A204.1 (cell line): ENCODE data around the gene S100A16.
"Not testable (repeated sequence)": the region's sequence is repeated elsewhere in the genome, so short reads cannot be mapped to it uniquely, and the experiment has no call there.

ENCODE experiments used
- FAIRE-seq: peaks from 2 replicates; lab custom pipeline; 2012; peaks lifted over from hg19 to GRCh38; lab: Jason Lieb, UNC

The S100A16 gene

DNA sequence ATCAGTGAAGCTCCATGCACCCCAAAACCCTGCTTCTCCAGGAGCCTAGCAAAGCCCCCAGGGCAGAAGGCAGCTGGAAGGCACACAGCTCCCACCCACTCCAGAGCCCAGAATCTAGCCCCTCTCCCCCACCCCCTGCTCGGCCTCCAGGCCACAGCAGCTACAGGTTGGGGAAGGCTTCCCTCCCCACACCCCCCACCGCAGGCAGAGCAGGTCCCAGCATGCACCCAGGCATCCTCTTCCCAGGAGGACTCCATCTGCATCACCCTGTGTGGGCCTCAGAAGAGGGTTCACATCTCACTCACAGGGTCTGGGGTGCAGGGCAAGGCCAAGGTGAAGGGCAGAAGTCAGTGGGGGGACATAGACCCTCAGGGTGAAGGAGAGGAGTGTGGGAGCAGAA is 2.5 kb upstream of the S100A16 start:
- FAIRE-seq = no peak

DNA sequence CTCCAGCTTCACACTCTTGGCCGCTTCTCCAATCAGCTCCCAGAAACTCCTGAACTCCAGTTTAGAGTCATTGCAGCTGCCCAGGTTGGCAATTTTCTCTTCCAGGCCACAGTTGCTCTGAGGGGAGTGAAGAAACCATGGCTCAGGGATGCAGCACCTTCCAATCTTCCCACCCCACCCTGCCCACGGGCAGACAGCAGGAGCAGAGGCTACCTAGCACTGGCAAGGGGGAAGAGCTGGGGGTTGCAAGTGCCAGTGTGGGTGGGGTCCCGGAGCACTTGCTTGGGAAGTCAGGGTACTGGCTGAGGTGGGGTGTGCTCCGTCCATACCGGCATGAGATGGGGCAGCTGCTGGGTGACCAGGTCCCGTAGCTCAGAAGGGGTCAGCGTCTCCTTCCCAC is 2.0 kb upstream of the S100A16 start:
- no peak for FAIRE-seq

DNA sequence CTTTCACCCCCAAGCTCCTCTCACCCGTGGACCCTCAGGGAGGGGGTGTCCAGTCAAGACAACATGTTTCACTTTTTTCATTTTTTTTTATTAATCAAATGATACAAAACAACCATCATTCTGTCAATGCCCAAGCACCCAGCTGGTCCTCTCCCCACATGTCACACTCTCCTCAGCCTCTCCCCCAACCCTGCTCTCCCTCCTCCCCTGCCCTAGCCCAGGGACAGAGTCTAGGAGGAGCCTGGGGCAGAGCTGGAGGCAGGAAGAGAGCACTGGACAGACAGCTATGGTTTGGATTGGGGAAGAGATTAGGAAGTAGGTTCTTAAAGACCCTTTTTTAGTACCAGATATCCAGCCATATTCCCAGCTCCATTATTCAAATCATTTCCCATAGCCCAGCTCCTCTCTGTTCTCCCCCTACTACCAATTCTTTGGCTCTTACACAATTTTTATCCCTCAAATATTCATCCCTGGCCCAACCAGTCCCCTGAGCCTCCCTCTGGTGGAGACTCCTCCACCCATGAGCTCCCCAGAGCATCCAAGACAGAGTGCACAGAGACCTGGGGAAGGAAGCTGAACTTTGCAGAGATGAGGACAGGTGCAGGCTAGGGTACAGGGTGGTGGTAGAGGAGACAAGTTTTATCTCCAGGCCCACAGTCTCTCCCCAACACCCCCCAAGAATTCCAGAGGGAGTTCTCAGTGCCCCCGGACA is 1.4 kb upstream of the S100A16 start:
- no peak for FAIRE-seq

DNA sequence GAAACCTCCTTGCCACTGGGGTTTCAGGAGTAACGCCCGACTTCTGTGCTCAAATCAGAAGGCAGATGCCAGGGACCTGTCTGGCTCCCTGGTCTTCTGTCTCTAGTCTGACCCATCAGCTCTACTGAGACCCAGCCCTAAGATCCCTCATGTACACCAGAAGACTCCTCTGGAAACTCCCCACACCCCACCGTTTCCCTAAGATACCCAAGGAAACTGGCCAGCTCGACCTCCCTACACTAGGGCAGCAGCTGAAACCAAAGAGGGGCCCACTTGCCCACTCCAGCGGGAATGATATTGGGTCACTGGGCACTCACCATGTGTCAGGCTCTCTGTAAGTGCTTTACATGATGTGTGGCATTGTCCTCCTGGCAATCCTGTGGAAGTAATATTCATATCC is 469 bp upstream of the S100A16 start:
- no peak for FAIRE-seq

DNA sequence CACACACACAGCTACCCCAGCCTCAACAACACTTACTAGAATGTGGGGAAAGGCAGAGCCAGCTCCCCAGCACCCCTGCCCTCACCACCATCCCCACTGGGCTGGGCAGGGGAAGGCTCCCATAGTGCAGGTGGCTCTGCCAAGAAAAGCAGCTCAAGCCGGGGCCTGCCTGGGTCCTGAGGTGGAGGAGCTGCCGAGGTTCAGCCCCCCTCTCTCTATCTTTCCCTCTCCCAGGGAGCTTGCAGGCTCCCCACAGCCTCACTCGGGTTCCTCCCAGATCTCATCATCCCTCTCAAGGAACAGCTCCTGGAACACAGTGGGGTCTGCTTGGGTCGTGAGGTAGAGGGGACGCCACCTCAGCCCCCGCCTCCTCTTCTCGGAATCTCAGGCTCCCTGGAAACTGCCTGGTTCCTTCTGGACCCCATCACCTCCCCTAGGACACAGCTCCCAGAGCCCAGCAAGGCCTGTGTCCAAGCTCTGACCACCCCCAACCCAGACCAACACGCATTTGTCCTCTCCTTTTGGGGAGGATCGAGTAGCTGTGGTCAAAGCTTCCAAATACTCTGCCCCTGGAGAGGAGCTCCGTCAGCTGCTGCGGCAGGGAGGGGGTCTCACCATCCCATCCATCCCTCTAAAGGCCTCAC is 704 bp downstream of the S100A16 start:
- FAIRE-seq = no peak

DNA sequence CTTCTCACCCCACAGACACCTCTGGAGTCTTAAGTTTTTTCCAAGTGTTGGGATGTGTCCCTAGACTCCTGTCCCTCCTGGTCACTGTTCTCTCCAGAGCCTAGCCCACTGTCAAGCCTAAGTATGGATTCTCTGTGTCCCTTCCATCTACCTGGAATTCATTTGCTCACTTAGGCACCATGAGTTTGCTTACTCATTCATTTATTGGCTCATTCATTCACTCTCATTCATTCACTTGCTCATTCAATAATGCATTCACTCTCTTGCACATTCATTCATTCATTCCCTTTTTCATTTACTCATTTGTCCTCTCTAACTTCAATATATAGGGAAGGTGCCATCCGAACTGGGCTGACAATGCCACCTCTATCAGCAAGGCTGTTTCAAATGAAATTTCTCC is 1.6 kb downstream of the S100A16 start:
- FAIRE-seq = no peak

DNA sequence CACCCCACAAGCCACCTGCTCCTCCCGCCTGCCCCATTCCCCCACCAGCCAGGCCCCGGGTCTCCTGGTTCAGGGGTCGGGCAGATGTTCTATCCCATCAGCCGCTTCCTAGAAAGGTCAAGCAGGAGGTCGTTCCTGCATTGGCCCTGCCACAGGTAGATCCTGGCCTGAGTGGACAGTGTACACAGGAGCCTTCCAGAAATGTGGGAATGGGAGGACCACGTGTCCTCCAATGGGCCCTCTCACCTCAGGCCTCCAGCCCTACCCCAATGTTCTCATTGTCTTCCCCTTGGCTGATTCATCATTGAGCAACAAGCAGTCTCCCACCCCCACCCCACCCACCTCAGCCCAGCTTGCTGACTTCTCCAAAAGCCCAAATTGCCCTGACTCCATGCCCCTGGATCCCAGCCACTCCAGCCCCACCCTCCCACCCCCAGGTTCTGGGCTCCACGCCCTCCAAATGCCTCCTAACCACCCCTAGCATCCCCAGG is 2.1 kb downstream of the S100A16 start:
- FAIRE-seq = no peak

DNA sequence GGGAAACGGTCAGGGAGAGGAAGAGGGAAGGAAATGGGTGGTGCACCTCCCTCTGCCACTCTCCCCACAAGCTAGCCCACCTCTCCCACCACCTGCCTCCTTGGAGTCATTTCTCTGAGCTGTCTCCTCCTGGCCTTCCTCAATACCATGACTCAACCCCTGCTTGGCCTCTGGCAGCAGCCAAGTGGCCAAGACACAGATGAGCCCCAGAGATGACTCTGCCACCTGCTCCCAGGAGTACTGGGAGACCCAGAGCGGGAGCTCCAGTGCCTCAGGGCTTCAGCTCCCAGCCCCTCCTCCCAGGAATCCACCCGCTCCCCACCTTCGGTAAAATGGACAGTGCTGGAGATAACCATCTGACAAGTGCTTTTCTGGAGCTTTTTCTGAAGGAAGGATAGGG is 2.6 kb downstream of the S100A16 start:
- no peak for FAIRE-seq

DNA sequence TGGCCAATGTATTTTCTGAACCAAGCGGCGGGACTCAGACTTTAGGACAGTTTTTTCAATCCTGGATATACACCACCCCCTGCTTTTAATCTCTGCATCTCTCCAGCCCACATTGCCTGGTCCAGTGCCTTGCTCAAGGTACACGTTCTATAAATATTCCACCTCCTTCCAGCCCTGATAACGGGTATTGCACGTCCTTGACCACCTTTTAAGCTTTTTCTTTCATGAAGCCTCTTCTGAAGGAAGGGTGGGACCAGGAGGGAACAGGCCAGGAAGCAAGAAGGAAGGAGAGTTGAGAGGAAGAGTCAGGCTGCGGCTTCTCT is 3.4 kb downstream of the S100A16 start:
- no peak for FAIRE-seq

DNA sequence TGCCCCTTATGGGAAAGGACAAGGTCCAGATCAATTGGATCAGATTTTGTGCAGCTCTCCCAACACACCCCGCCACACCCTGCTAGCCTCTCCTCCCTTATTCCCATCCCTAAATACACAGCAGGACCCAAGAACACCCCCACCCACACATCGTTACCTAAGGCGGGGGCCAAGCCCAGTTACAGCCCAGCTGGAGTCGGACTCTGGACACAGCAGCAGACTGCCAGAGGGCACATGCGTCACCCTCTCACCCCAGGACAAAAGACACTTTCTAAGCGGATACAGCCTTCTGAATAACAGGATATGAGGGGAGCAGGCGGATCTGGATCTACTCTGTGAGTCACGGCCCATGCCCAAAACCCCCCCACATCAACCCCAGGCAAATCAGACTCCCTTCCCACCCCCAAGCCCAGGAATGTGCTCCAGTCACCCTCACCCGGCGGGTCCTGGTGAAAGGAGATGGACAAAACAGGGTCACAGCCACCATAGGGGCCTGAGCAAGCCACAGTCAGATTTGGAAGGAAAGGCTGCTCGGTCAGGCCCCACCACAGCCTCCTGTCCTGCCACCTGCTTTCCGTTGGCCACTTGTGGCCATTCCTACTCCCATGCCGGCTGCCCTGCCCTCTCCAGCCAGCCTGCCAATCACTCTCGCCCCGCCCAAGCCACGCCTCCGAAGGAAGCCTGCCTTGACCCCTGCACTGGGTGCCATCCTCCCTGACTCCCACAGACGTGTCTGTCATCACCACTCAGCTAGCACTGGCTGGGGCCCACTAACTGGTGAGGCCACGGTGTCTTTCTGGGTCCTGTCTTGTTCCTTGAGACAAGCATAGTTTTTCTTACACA is 4.0 kb downstream of the S100A16 start:
- no peak for FAIRE-seq

DNA sequence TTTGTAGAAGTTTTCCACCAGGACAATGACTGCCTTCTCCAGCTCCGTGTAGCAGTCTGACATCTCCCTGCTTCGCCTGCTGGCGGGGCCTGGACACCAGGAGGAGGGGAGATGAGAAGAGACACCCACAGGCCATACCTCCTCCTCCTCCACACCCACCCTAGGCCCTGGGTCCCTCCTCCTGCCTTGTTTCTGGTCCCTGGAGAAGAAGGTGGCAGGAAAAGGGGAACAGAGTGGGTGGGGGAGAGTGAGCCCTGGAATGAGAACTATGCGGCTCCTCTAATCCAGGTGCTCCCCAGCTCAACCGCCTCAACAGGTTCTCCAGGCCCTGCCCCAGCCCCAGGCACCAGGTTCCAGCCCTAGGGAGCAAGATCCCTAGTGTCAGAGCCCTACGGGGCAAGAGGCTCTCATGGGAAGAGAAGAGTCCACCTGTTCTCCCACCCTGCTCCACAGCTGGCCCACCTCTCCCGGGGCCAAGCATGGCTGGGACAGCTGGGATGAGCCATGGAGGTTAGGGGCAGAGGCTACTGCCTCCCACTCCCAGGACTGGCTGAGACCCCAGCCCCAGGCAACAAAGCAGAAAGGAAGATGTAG is 4.8 kb downstream of the S100A16 start:
- FAIRE-seq = no peak

DNA sequence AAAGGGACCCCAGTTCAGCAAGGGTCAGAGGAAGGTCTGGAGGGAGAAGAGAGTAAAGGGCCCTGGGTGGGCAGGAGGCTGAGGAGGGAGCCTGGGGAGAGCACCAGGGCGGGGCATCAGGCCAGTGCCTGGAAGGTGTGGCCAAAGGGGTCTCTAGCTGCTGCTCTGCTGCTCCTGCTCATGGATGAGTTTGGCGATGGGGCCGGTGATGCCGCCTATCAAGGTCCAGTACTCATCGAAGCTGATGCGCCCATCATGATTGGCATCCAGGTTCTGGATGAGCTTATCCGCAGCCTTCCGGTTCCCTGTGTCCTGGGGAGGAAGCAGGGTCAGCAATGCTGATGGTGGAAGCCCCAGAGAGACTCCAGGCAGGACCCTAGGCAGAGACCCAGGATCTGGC is 5.6 kb downstream of the S100A16 start:
- FAIRE-seq = no peak

DNA sequence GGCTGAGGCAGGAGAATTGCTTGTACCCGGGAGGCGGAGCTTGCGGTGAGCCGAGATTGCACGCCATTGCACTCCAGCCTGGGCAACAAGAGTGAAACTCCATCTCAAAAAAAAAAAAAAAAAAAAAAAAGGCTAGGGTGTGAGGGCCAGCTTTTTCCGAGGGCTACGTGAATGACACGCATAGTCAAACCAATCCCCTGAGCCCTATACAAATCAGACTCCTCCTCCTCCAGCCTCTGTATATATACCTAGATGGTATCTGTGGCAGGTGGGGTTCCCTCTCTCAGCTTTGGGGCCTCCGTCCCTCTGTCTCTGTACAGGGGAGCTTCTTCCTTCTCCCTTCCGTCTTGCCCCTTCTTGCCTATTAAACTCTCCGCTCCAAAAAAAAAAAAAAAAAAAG is 6.7 kb downstream of the S100A16 start:
- FAIRE-seq = no peak

DNA sequence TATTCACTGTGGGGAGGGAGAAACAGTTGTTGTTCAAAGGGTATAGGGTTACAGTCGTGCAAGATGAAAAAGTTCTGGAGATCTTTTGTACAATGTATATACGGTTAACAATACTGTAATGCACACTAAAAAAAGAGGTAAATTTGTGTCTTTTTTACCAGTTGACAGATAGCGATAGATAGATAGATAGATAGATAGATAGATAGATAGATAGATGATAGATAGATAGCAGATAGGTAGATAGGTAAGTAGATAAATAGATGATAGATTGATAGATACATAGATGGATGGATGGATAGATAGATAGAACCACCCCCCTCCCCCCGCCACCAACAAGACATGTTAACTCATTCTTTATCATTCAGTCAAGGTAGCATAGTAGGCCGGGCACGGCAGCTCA is 10.2 kb downstream of the S100A16 start:
- no peak for FAIRE-seq

DNA sequence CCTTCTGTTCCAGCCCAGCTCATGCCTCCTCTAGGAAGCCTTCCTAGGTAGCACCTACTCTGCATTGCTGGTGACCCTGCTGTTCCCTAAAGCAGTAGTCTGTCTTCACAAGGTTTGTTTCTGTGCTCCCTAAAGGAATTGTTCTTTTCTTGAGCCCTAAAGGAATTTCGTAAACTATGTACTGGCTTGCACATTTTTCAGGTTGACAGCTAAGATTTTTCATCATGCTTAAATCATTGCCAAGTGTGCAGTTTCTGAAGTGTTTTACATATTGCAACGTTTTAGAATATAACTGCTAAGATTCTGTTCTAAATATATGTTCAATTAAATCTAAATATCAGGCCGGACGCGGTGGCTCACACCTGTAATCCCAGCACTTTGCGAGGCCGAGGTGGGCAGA is 13.1 kb downstream of the S100A16 start:
- no peak for FAIRE-seq

DNA sequence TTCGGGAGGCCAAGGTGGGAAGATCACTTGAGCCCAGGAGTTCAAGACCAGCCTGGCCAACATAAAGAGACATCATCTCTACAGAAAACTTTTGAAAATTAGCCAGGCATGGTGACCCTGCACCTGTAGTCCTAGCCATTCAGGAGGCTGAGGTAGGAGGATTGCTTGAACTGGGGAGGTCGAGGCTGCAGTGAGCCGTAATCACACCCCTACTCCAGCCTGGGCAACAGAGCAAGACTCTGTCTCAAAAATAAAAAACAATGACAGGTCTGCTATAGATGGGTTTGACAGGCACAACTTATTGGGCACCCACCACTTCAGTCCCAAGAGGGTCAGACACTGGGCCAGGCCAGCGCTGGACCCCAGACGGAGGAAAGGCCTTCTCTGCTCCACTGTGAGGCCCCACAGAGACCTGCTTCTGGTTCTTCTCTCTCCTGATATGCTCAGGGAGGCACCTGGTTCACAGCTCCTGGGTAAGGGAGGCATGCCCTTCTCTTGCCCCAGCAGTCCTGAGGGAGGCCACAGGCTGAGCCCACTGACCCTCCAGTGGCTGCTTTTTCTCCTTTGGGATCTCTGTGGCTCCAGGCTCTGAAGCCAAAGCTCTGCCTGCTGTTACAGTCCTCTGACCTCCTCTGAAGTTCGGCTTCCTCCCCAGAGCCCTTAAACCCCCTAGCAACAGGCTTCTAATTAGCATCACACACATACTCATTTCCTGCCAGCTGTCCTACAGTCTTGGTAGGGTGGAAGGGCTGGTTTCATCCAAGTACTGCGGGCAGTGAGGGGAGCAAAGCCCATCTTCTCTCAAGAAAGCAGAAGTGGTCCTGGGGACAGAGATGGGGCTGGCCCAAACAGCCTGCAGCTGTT is 14.4 kb downstream of the S100A16 start:
- no peak for FAIRE-seq

DNA sequence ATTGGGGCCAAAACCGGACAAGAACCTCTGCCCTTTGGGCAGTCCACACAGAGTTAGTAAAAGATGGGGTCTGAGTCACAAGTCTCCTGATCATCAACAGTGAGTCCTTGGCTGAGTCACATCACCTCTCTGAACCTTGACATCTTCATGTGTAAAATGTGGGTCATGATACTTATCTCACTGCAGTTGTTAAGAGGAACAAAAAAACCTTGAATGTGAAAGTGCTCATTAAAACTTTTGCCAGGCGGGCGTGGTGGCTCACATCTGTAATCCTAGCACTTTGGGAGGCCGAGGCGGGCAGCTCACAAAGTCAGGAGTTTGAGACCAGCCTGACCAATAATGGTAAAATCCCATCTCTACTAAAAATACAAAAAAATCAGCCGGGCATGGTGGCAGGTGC is 15.7 kb downstream of the S100A16 start:
- no peak for FAIRE-seq

DNA sequence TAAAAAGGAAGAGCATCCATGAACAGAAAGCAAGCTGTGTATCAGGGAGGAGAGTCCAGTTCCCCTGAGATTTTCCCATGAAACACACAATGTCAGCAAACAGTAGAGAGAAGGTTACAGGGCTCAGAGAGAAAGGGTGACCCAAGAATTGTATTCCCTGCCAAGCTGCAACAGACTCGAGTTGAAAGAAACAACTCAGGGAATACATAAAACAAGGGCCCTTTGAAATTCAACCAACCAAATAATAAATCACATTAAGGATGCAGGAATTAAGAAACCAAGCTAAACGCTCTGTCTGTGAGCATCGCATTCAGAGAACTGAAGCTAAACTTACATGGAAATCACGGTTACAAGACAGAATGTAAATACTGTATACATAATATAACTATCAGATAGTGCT is 20.2 kb downstream of the S100A16 start:
- no peak for FAIRE-seq

DNA sequence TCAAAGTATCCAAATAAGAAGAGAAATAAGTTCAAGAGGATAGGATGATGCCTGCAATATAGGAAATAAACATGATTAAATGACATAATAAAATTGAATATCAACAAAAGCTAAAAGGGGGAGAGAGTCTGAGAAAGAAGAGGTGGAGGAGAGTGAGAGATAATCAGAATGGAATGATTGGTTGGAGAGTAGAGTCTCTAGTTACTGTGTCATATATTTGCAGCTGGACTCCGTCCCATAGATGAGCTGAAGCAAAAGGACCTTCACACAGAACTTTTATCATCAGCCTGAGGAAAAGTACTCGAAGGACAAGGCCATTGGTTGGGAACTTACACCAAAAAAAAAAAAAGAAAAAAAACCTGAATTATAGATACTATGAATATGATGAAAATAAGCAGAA is 24.5 kb downstream of the S100A16 start:
- no peak for FAIRE-seq

DNA sequence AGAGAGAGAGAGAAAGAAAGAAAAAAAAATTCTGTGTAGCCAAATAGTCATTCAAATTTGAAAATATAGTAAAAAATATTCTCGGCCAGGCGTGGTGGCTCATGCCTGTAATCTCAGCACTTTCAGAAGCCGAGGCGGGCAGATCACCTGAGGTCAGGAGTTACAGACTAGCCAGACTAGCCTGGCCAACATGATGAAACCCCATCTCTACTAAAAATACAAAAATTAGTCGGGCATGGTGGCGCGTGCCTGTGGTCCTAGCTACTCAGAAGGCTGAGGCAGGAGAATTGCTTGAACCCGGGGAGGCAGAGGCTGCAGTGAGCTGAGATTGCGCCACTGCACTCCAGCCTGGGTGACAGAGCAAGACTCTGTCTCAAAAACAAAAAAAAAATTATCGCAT is 24.9 kb downstream of the S100A16 start:
- FAIRE-seq = not testable (repeated sequence)

DNA sequence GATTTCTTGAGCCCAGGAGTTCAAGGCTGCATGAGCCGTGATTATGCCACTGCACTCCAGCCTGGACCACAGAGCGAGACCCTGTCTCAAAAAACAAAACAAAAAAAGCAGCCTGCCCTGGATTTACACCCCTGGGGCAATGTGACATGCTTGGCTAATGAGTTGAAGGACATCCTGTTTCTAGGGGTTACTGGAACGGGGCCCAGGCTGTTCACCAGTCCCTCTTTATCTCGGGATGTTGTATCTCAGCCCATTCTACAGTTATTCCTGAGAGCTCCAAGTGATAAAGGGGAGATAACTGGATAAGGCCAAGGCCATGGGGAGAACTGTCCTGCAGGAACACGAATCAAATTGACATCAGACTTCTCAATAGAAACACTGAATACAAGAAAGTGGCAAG is 25.6 kb downstream of the S100A16 start:
- no peak for FAIRE-seq

DNA sequence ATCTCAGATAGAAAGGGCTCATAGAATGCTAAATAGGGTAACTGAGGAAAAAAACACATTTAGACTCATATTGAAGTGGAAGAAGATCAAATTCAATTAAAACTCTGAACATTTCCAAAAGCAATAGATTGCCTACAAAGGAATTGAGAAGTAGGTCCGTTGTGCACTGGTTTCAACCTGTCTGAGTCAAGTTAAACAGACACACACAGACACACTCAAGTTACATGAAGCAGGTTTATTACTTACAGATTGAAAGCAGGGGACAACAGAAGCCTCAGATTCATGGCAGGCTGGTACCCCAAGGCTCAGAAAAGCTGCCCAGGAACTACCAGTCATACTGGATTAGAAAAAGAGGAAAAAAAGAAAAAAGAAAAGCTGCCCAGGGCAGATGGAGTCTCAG is 26.6 kb downstream of the S100A16 start:
- no peak for FAIRE-seq
